ENCODE measurements around the gene TMBIM4. TPM values are rescaled to one million over a fixed set of nuclear protein-coding genes. Genes with fewer than 3 reads are reported as not detected.
A peak's percentile ranks its signal among the peaks of the same experiment; 100 is the strongest.

TMBIM4 gene
- total and polyA plus RNA-seq, 2 experiments from 2014 or later = 59.6 to 63.6 TPM

DNA sequence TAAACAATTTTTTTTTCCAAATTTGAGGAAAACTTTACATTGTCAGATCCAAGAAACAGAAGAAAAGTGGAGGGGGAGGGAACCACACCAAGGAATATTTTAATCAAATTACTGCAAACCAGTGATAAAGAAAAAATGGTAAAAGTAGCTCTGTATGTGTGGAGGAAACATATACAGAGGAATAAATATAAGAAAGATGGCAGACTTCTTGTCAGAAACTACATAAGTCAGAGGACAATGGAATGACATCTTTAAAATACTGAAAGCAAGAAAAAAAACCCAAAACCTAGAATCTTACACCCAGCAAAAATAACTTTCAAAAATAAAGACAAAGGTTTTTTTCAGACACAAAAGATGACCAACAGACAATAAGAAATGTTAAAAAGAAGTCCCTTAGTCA, 29.1 kb downstream of the TMBIM4 start:
- ATAC-seq = no peak
- no peaks in the 10 kb centered on the region for H3K27me3 ChIP-seq (ENCODE audit: insufficient read depth)
- Mint-ChIP-seq H3K36me3 (ENCODE audit: low read depth) (peaks cover 63% of the 10 kb centered on the region), H3K9me3 (peaks cover 33% of the 10 kb centered on the region), H3K4me1 (peaks cover 7% of the 10 kb centered on the region), H3K27me3 (ENCODE audit: insufficient read depth, low read depth, poor library complexity) (no peaks in the 10 kb centered on the region), H3K27ac (no peak overlapping the region), H3K4me3 (no peak overlapping the region)
- H3K79me2 ChIP-seq (replicated peaks; ENCODE audit: insufficient read depth) = no peaks in the 10 kb centered on the region
- no peaks in the 10 kb centered on the region for H3K9me2 ChIP-seq (ENCODE audit: insufficient read depth)
- peaks cover 2% of the 10 kb centered on the region; the same call in 1 of the 2 replicates for H3K4me1 ChIP-seq (ENCODE audit: insufficient read depth)
- H3K4me2 ChIP-seq = no peak overlapping the region
- TF ChIP-seq, protein P1, sequence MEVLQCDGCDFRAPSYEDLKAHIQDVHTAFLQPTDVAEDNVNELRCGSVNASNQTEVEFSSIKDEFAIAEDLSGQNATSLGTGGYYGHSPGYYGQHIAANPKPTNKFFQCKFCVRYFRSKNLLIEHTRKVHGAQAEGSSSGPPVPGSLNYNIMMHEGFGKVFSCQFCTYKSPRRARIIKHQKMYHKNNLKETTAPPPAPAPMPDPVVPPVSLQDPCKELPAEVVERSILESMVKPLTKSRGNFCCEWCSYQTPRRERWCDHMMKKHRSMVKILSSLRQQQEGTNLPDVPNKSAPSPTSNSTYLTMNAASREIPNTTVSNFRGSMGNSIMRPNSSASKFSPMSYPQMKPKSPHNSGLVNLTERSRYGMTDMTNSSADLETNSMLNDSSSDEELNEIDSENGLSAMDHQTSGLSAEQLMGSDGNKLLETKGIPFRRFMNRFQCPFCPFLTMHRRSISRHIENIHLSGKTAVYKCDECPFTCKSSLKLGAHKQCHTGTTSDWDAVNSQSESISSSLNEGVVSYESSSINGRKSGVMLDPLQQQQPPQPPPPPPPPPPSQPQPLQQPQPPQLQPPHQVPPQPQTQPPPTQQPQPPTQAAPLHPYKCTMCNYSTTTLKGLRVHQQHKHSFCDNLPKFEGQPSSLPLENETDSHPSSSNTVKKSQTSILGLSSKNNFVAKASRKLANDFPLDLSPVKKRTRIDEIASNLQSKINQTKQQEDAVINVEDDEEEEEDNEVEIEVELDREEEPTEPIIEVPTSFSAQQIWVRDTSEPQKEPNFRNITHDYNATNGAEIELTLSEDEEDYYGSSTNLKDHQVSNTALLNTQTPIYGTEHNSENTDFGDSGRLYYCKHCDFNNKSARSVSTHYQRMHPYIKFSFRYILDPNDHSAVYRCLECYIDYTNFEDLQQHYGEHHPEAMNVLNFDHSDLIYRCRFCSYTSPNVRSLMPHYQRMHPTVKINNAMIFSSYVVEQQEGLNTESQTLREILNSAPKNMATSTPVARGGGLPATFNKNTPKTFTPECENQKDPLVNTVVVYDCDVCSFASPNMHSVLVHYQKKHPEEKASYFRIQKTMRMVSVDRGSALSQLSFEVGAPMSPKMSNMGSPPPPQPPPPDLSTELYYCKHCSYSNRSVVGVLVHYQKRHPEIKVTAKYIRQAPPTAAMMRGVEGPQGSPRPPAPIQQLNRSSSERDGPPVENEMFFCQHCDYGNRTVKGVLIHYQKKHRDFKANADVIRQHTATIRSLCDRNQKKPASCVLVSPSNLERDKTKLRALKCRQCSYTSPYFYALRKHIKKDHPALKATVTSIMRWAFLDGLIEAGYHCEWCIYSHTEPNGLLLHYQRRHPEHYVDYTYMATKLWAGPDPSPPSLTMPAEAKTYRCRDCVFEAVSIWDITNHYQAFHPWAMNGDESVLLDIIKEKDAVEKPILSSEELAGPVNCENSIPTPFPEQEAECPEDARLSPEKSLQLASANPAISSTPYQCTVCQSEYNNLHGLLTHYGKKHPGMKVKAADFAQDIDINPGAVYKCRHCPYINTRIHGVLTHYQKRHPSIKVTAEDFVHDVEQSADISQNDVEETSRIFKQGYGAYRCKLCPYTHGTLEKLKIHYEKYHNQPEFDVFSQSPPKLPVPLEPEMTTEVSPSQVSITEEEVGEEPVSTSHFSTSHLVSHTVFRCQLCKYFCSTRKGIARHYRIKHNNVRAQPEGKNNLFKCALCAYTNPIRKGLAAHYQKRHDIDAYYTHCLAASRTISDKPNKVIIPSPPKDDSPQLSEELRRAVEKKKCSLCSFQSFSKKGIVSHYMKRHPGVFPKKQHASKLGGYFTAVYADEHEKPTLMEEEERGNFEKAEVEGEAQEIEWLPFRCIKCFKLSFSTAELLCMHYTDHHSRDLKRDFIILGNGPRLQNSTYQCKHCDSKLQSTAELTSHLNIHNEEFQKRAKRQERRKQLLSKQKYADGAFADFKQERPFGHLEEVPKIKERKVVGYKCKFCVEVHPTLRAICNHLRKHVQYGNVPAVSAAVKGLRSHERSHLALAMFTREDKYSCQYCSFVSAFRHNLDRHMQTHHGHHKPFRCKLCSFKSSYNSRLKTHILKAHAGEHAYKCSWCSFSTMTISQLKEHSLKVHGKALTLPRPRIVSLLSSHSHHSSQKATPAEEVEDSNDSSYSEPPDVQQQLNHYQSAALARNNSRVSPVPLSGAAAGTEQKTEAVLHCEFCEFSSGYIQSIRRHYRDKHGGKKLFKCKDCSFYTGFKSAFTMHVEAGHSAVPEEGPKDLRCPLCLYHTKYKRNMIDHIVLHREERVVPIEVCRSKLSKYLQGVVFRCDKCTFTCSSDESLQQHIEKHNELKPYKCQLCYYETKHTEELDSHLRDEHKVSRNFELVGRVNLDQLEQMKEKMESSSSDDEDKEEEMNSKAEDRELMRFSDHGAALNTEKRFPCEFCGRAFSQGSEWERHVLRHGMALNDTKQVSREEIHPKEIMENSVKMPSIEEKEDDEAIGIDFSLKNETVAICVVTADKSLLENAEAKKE (CRISPR knock-in tag; IDR thresholded peaks at IDR 0.05) = no peak
- TF ChIP-seq, protein P2, sequence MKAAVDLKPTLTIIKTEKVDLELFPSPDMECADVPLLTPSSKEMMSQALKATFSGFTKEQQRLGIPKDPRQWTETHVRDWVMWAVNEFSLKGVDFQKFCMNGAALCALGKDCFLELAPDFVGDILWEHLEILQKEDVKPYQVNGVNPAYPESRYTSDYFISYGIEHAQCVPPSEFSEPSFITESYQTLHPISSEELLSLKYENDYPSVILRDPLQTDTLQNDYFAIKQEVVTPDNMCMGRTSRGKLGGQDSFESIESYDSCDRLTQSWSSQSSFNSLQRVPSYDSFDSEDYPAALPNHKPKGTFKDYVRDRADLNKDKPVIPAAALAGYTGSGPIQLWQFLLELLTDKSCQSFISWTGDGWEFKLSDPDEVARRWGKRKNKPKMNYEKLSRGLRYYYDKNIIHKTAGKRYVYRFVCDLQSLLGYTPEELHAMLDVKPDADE (IDR thresholded peaks at IDR 0.05) = no peak
- TF ChIP-seq JUNB (IDR thresholded peaks at IDR 0.05; ENCODE audit: unreplicated experiment) = no peak
- TF ChIP-seq ZNF114 (CRISPR knock-in tag; IDR thresholded peaks at IDR 0.05) = no peak
- TF ChIP-seq, protein P3, sequence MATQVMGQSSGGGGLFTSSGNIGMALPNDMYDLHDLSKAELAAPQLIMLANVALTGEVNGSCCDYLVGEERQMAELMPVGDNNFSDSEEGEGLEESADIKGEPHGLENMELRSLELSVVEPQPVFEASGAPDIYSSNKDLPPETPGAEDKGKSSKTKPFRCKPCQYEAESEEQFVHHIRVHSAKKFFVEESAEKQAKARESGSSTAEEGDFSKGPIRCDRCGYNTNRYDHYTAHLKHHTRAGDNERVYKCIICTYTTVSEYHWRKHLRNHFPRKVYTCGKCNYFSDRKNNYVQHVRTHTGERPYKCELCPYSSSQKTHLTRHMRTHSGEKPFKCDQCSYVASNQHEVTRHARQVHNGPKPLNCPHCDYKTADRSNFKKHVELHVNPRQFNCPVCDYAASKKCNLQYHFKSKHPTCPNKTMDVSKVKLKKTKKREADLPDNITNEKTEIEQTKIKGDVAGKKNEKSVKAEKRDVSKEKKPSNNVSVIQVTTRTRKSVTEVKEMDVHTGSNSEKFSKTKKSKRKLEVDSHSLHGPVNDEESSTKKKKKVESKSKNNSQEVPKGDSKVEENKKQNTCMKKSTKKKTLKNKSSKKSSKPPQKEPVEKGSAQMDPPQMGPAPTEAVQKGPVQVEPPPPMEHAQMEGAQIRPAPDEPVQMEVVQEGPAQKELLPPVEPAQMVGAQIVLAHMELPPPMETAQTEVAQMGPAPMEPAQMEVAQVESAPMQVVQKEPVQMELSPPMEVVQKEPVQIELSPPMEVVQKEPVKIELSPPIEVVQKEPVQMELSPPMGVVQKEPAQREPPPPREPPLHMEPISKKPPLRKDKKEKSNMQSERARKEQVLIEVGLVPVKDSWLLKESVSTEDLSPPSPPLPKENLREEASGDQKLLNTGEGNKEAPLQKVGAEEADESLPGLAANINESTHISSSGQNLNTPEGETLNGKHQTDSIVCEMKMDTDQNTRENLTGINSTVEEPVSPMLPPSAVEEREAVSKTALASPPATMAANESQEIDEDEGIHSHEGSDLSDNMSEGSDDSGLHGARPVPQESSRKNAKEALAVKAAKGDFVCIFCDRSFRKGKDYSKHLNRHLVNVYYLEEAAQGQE (IDR thresholded peaks at IDR 0.05; ENCODE audit: unreplicated experiment) = no peak
- no peak for TF ChIP-seq POLR2AphosphoS5 (IDR thresholded peaks at IDR 0.05; ENCODE audit: low read depth)
- no peak for TF ChIP-seq NANOG (IDR thresholded peaks at IDR 0.05; ENCODE audit: borderline replicate concordance)
- TF ChIP-seq, protein P4, sequence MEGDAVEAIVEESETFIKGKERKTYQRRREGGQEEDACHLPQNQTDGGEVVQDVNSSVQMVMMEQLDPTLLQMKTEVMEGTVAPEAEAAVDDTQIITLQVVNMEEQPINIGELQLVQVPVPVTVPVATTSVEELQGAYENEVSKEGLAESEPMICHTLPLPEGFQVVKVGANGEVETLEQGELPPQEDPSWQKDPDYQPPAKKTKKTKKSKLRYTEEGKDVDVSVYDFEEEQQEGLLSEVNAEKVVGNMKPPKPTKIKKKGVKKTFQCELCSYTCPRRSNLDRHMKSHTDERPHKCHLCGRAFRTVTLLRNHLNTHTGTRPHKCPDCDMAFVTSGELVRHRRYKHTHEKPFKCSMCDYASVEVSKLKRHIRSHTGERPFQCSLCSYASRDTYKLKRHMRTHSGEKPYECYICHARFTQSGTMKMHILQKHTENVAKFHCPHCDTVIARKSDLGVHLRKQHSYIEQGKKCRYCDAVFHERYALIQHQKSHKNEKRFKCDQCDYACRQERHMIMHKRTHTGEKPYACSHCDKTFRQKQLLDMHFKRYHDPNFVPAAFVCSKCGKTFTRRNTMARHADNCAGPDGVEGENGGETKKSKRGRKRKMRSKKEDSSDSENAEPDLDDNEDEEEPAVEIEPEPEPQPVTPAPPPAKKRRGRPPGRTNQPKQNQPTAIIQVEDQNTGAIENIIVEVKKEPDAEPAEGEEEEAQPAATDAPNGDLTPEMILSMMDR (conservative IDR thresholded peaks at IDR 0.05; ENCODE audit: low read depth in 2 of 2) = no peak
- TF ChIP-seq EZH2 (IDR thresholded peaks at IDR 0.05; ENCODE audit: low read depth, unreplicated experiment) = no peak
- TF ChIP-seq EZH2phosphoT487 (IDR thresholded peaks at IDR 0.05; ENCODE audit: unreplicated experiment) = no peak
- no peak for TF ChIP-seq CREB1 (CRISPR knock-in tag; IDR thresholded peaks at IDR 0.05; ENCODE audit: low read depth)
- DNase-seq (ENCODE audit: low spot score) = peak; percentile 27
- H4K20me1 ChIP-seq (replicated peaks; ENCODE audit: insufficient read depth) = no peaks in the 10 kb centered on the region
- H3K4me3 ChIP-seq = no peak overlapping the region; the same call in 1 of the 2 replicates
- no peaks in the 10 kb centered on the region for H3F3A ChIP-seq (replicated peaks; ENCODE audit: low read depth)
- peaks cover 9% of the 10 kb centered on the region; the same call in 1 of the 2 replicates for H3K36me3 ChIP-seq (ENCODE audit: insufficient read depth)
- H3K27ac ChIP-seq (ENCODE audit: low read depth) = no peak overlapping the region
- no peak overlapping the region for H2AFZ ChIP-seq
